ENCODE measurements around the gene WASF3. TPM values are rescaled to one million over a fixed set of nuclear protein-coding genes. Genes with fewer than 3 reads are reported as not detected.

WASF3 gene
- total and polyA plus RNA-seq, 2 of the 13 experiments (the other 11 are each of a cell fraction or from before 2014, with no cell fraction given), result 10.4 to 17.2 TPM

GRCh38 chr13:26618726-26619125, 61.2 kb downstream of the WASF3 start:
- CTCF ChIA-PET (ENCODE audit: low intra/inter-chr PET ratio, low total read pairs), result no interaction called here
- DNase-seq (ENCODE audit: low spot score) (no peak), ATAC-seq (no peak), FAIRE-seq (no peak)
- intact Hi-C loops (cut with micrococcal nuclease; ENCODE audit: unreplicated experiment) (no loop called here), in situ Hi-C loops (cut with HindIII; ENCODE audit: extremely low pct_ligation_motif_present, low pct_unique_long_range_greater_than_20kb) (no loop called here)
- no peak overlapping the region for H3K4me3 ChIP-seq (replicated peaks in 1 of 3; ENCODE audit: insufficient read depth in 1 of 3, low read depth in 2 of 3, low read length in 3 of 3)
- H3K4me1 ChIP-seq (ENCODE audit: insufficient read depth, low read length), result peaks cover 23% of the 10 kb centered on the region
- WGBS (ENCODE audit: low lambda C conversion rate), result 46% methylated on average over 2 of the region's 2 CpGs
- peaks cover 0 to 4% of the 10 kb centered on the region in 2 experiments; a peak in 1 of 5 replicates for H3K36me3 ChIP-seq (replicated peaks in 1 of 2; ENCODE audit: control insufficient read depth in 1 of 2, insufficient read depth in 2 of 2, low read length in 2 of 2)
- BruUV-seq (replicated peaks), result no TSS peak
- H3K9me3 ChIP-seq (ENCODE audit: low read length), result peaks cover 16% of the 10 kb centered on the region
- H2AFZ ChIP-seq (ENCODE audit: low read length), result no peak overlapping the region
- H3K9ac ChIP-seq (ENCODE audit: insufficient read depth, low read depth, low read length), result no peak overlapping the region
- no peaks in the 10 kb centered on the region for H3K27me3 ChIP-seq (ENCODE audit: control insufficient read depth in 1 of 2, insufficient read depth in 2 of 2, low read length in 2 of 2)
- H3K79me2 ChIP-seq (ENCODE audit: insufficient read depth, low read length), result no peaks in the 10 kb centered on the region
- H4K20me1 ChIP-seq (ENCODE audit: insufficient read depth, low read length), result no peaks in the 10 kb centered on the region
- POLR2A ChIA-PET, result no interaction called here
- no peak overlapping the region for H3K4me2 ChIP-seq (ENCODE audit: low read depth, low read length)
- H3K27ac ChIP-seq (ENCODE audit: extremely low read length, insufficient read depth, low read length), result no peak overlapping the region
- TF ChIP-seq ARNT2 (CRISPR knock-in tag; IDR thresholded peaks at IDR 0.05; ENCODE audit: low read depth) (no peak), ZKSCAN5 (CRISPR knock-in tag; IDR thresholded peaks at IDR 0.05) (no peak), NFE2L1 (CRISPR knock-in tag; IDR thresholded peaks at IDR 0.05; ENCODE audit: borderline replicate concordance) (no peak), ETV6 (CRISPR knock-in tag; conservative IDR thresholded peaks at IDR 0.05) (no peak), ZNF724P (CRISPR knock-in tag; IDR thresholded peaks at IDR 0.05; ENCODE audit: borderline replicate concordance) (no peak), ZNF652 (CRISPR knock-in tag; IDR thresholded peaks at IDR 0.05; ENCODE audit: borderline replicate concordance, low read depth) (no peak), ZBTB25 (CRISPR knock-in tag; IDR thresholded peaks at IDR 0.05) (no peak), NONO (IDR thresholded peaks at IDR 0.05) (no peak), NONO (CRISPR knock-in tag; conservative IDR thresholded peaks at IDR 0.05) (no peak), ARID4A (CRISPR knock-in tag; IDR thresholded peaks at IDR 0.05; ENCODE audit: borderline replicate concordance) (no peak), REXO4 (CRISPR knock-in tag; IDR thresholded peaks at IDR 0.05; ENCODE audit: borderline replicate concordance) (no peak), ZNF567 (CRISPR knock-in tag; IDR thresholded peaks at IDR 0.05; ENCODE audit: borderline replicate concordance) (no peak), ZNF530 (CRISPR knock-in tag; IDR thresholded peaks at IDR 0.05; ENCODE audit: low read depth) (no peak), U2AF2 (IDR thresholded peaks at IDR 0.05; ENCODE audit: low read depth, low read length) (no peak), DBP (CRISPR knock-in tag; IDR thresholded peaks at IDR 0.05; ENCODE audit: not compliant biosample characterization) (no peak), PLSCR1 (CRISPR knock-in tag; IDR thresholded peaks at IDR 0.05; ENCODE audit: borderline replicate concordance) (no peak), MTA3 (CRISPR knock-in tag; IDR thresholded peaks at IDR 0.05) (no peak)

All from HepG2 (cell line).